DND-41 (cell line): ENCODE results near the gene TTYH3.
A peak's percentile ranks its signal among the peaks of the same experiment; 100 is the strongest.

ENCODE experiments used
- ATAC-seq: fragments of 200-7000 bp; cut with Tn5 transposase; 3 replicates; pipeline ENCODE4 v1.9.1; 2021; ENCODE audit warnings: low read depth; ENCODE audit not compliant: insufficient read depth
- DNase-seq: peaks from one replicate; pipeline ENCODE4 v3.0.0-alpha.2; 2020
- H2AFZ ChIP-seq: 2 replicates; pipeline ENCODE4 v1.6.0; 2012; ENCODE audit warnings: low read depth, low read length
- H3K27ac ChIP-seq: 2 replicates; pipeline ENCODE4 v1.5.1; 2012; ENCODE audit warnings: low read length, inconsistent platforms
- H3K27me3 ChIP-seq: fragments of 200-600 bp; sonication (generic); 2 replicates; pipeline ENCODE4 v1.6.0; 2012; ENCODE audit warnings: low read length, mild to moderate bottlenecking, inconsistent platforms; ENCODE audit not compliant: insufficient read depth, poor library complexity
- H3K36me3 ChIP-seq: 2 replicates; pipeline ENCODE4 v1.5.1; 2012; ENCODE audit warnings: low read length, inconsistent platforms; ENCODE audit not compliant: insufficient read depth
- H3K4me1 ChIP-seq: 2 replicates; pipeline ENCODE4 v1.5.1; 2012; ENCODE audit warnings: mild to moderate bottlenecking, low read length; ENCODE audit not compliant: insufficient read depth
- H3K4me2 ChIP-seq: 2 replicates; pipeline ENCODE4 v1.6.0; 2012; ENCODE audit warnings: mild to moderate bottlenecking, moderate library complexity, low read length, inconsistent platforms; ENCODE audit not compliant: insufficient read depth
- H3K4me3 ChIP-seq, 2 experiments: fragments of 200-600 bp in 1 of 2; shearing (Covaris generic) in 1 of 2; 2 replicates each; pipeline ENCODE4 v1.5.1; 2012 to 2016; ENCODE audit warnings: inconsistent platforms in 2 of 2, low read length in 2 of 2, mild to moderate bottlenecking in 2 of 2, low read depth in 1 of 2, moderate library complexity in 1 of 2
- H3K79me2 ChIP-seq: 2 replicates; pipeline ENCODE4 v1.6.0; 2012; ENCODE audit warnings: low read length, inconsistent platforms; ENCODE audit not compliant: insufficient read depth
- H3K9ac ChIP-seq: 2 replicates; pipeline ENCODE4 v1.6.0; 2012; ENCODE audit warnings: low read depth, mild to moderate bottlenecking, inconsistent platforms, low read length, moderate library complexity
- H3K9me3 ChIP-seq: 2 replicates; pipeline ENCODE4 v1.5.1; 2012; ENCODE audit warnings: low read length, moderate library complexity, mild to moderate bottlenecking, inconsistent platforms; ENCODE audit not compliant: insufficient read depth, severe bottlenecking
- H4K20me1 ChIP-seq: 2 replicates; pipeline ENCODE4 v1.6.0; 2012; ENCODE audit warnings: low read length; ENCODE audit not compliant: insufficient read depth
- CTCF ChIP-seq: IDR thresholded peaks from 2 replicates; pipeline ENCODE4 v1.5.1; 2012; ENCODE audit warnings: borderline replicate concordance, low read length, moderate library complexity, mild to moderate bottlenecking; ENCODE audit not compliant: poor library complexity, severe bottlenecking; ENCODE audit errors: extremely low read depth
- EZH2 ChIP-seq: IDR thresholded peaks from 3 replicates; pipeline ENCODE4 v1.6.1; 2012; ENCODE audit warnings: borderline replicate concordance, low read depth, mild to moderate bottlenecking, moderate library complexity, low read length, inconsistent platforms; ENCODE audit not compliant: severe bottlenecking

TTYH3 gene

GRCh38 chr7:2710286-2710655, 78.5 kb downstream of the TTYH3 start:
- no peaks in the 10 kb centered on the region for H3K79me2 ChIP-seq
- no peak overlapping the region for H2AFZ ChIP-seq
- peak overlapping the region; percentile 21 for H3K9ac ChIP-seq
- no peaks in the 10 kb centered on the region for H3K9me3 ChIP-seq
- H3K4me2 ChIP-seq, result peak overlapping the region; percentile 40; the same call in 1 of the 2 replicates
- H3K27ac ChIP-seq, result peak overlapping the region; percentile 85
- H3K27me3 ChIP-seq, result no peaks in the 10 kb centered on the region
- TF ChIP-seq EZH2 (no peak), CTCF (no peak)
- ATAC-seq (no peak), DNase-seq (peak; percentile 37)
- H3K36me3 ChIP-seq, result no peaks in the 10 kb centered on the region
- H3K4me1 ChIP-seq, result peaks cover 49% of the 10 kb centered on the region
- no peak overlapping the region for H3K4me3 ChIP-seq
- H4K20me1 ChIP-seq, result peaks cover 5% of the 10 kb centered on the region; the same call in 1 of the 2 replicates

- ATAC-seq, result peak; percentile 88
- Histone ChIP-seq H3K9me3 (no peaks in the 10 kb centered on the region), H3K79me2 (no peaks in the 10 kb centered on the region), H3K27ac (peak overlapping the region; percentile 85), H3K27me3 (no peaks in the 10 kb centered on the region), H3K9ac (peak overlapping the region; percentile 21), H4K20me1 (peaks cover 5% of the 10 kb centered on the region; the same call in 1 of the 2 replicates), H3K4me1 (peaks cover 56% of the 10 kb centered on the region), H3K36me3 (no peaks in the 10 kb centered on the region), H3K4me2 (0 out of 2 replicates have a peak overlapping the region, but pooled peaks have one; percentile 8), H2AFZ (no peak overlapping the region), H3K4me3 (no peak overlapping the region)
- peak; percentile 84 for DNase-seq
- TF ChIP-seq EZH2 (no peak), CTCF (no peak)
Observed at GRCh38 chr7:2710901-2711551, 79.2 kb downstream of the TTYH3 start.

GRCh38 chr7:2711895-2712675, 80.3 kb downstream of the TTYH3 start:
- Histone ChIP-seq H3K79me2 (no peaks in the 10 kb centered on the region), H3K36me3 (no peaks in the 10 kb centered on the region), H4K20me1 (peaks cover 5% of the 10 kb centered on the region), H3K4me3 (no peak overlapping the region), H3K27me3 (no peaks in the 10 kb centered on the region), H3K9ac (no peak overlapping the region; the same call in 1 of the 2 replicates), H3K4me2 (no peak overlapping the region), H3K27ac (peak overlapping the region; percentile 85), H2AFZ (no peak overlapping the region), H3K4me1 (peaks cover 66% of the 10 kb centered on the region), H3K9me3 (no peaks in the 10 kb centered on the region)
- TF ChIP-seq CTCF, result no peak
- TF ChIP-seq EZH2, result no peak
- DNase-seq (no peak), ATAC-seq (no peak)
